ENCODE measurements around the gene TRDN. TPM values are rescaled to one million over a fixed set of nuclear protein-coding genes. Genes with fewer than 3 reads are reported as not detected.

TRDN gene
- total RNA-seq, 1 donor from 2014 or later, result not detected

DNA sequence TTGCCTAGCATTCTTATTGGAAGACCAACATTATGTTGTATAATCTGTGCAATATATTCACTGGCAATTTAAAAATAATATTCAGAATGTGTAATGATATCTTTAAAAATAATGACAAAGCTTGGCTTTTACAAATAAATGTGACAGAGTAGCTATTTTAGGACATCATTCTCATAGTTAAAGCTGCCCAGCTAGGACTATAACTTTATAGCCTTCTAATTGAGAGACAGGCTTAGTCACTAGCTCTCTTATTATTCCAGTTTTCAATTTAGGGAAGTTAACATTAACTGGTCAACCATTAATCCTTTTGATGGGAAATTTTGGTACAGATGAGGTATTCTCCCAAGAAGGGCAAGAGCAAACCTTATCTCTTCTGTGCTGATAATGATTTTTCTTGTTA, 443.5 kb downstream of the TRDN start:
- DNase-seq (ENCODE audit: low read depth), result no peak
- no peaks in the 10 kb centered on the region for H3K27me3 ChIP-seq (ENCODE audit: control insufficient read depth, insufficient read depth, low read length)
- TF ChIP-seq, protein P1, sequence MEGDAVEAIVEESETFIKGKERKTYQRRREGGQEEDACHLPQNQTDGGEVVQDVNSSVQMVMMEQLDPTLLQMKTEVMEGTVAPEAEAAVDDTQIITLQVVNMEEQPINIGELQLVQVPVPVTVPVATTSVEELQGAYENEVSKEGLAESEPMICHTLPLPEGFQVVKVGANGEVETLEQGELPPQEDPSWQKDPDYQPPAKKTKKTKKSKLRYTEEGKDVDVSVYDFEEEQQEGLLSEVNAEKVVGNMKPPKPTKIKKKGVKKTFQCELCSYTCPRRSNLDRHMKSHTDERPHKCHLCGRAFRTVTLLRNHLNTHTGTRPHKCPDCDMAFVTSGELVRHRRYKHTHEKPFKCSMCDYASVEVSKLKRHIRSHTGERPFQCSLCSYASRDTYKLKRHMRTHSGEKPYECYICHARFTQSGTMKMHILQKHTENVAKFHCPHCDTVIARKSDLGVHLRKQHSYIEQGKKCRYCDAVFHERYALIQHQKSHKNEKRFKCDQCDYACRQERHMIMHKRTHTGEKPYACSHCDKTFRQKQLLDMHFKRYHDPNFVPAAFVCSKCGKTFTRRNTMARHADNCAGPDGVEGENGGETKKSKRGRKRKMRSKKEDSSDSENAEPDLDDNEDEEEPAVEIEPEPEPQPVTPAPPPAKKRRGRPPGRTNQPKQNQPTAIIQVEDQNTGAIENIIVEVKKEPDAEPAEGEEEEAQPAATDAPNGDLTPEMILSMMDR (IDR thresholded peaks at IDR 0.05; ENCODE audit: insufficient read depth, low read length, poor library complexity, severe bottlenecking), result no peak
- H3K36me3 ChIP-seq (ENCODE audit: control insufficient read depth, insufficient read depth, low read length), result no peaks in the 10 kb centered on the region
- H3K4me3 ChIP-seq (ENCODE audit: low read depth, low read length), result no peak overlapping the region

- Histone ChIP-seq H3K4me3 (ENCODE audit: low read depth, low read length) (no peak overlapping the region), H3K27me3 (ENCODE audit: control insufficient read depth, insufficient read depth, low read length) (no peaks in the 10 kb centered on the region), H3K36me3 (ENCODE audit: control insufficient read depth, insufficient read depth, low read length) (no peaks in the 10 kb centered on the region)
- no peak for DNase-seq (ENCODE audit: low read depth)
- TF ChIP-seq, protein P1 (IDR thresholded peaks at IDR 0.05; ENCODE audit: insufficient read depth, low read length, poor library complexity, severe bottlenecking), result no peak
Observed at GRCh38 chr6:123189816-123190215, 446.9 kb downstream of the TRDN start.

DNA sequence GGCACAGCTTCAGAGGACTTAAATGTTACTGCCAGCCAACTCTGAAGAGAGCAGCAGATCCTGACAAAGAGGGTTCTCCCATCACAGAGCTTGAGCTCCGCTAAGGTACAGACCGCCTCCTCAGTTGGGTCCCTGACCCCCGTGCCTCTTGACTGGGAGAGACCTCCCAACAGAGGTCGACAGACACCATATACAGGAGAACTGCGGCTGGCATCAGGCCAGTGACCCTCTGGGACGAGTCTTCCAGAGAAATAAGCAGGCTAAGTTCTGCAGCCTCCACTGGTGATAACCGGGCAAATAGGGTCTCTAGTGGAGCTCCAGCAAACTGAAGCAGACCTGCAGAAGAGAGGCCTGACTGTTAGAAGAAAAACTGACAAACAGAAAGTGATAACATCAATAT, 453.8 kb downstream of the TRDN start:
- no peaks in the 10 kb centered on the region for H3K36me3 ChIP-seq (ENCODE audit: control insufficient read depth, insufficient read depth, low read length)
- no peak for DNase-seq (ENCODE audit: low read depth)
- TF ChIP-seq, protein P1 (IDR thresholded peaks at IDR 0.05; ENCODE audit: insufficient read depth, low read length, poor library complexity, severe bottlenecking), result no peak
- no peaks in the 10 kb centered on the region for H3K27me3 ChIP-seq (ENCODE audit: control insufficient read depth, insufficient read depth, low read length)
- H3K4me3 ChIP-seq (ENCODE audit: low read depth, low read length), result no peak overlapping the region

DNA sequence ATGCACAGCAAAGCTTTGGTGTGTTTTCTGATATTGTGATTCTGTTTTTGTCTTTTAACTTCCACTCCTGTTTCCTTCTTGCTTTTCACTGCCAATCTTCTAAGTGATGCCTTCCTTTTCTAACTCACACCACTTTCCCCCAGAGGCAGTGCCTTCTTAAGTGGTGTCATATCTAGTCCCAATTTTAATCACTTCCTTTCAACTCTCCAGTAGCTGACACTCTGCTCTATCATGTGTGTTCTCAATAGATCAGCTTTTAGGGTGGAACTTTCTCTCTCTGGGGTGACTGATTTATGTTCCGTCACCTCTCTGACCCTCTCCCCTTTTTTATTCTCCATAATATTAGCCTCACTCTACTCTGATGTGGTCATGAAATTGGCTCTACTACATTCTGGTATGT, 460.0 kb downstream of the TRDN start:
- TF ChIP-seq, protein P1 (IDR thresholded peaks at IDR 0.05; ENCODE audit: insufficient read depth, low read length, poor library complexity, severe bottlenecking), result no peak
- DNase-seq (ENCODE audit: low read depth), result no peak
- no peaks in the 10 kb centered on the region for H3K27me3 ChIP-seq (ENCODE audit: control insufficient read depth, insufficient read depth, low read length)

DNA sequence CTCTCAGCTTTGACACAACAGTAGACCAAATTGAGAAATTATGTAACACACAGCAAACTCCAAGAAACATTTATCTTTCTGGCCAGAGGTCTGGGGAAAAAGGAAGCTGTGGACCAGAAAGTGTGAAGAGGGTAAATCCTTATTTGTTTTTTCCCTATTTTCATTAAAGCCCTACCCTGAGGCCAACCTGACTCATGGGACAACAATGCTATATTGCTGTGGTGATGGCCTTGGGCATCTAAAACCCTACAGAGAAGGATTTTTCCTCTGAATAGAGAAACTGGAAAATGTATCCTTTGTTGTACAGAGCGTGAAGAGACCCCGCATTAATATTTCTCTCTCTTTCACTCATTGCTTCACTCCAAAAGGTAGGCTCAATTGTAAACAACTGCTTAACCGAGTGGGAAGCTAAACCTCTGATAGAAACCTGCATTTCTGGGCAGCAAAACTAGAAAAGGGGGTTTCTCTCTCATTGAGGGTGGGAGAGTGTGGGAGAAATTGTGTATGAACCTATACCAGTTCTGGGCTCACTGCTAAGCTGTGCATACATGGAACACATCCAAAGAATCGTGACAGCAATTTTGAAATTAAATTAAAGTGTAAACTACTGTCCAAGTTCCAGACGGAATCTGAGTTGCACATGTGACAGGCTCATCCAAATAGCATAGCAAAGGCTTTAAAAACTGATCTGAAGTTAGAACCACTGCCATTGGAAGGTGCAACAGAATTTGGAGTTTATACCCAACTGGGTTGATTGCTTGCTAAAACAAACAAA, 465.2 kb downstream of the TRDN start:
- DNase-seq (ENCODE audit: low read depth), result no peak
- Histone ChIP-seq H3K4me3 (ENCODE audit: low read depth, low read length) (no peak overlapping the region), H3K36me3 (ENCODE audit: control insufficient read depth, insufficient read depth, low read length) (no peaks in the 10 kb centered on the region), H3K27me3 (ENCODE audit: control insufficient read depth, insufficient read depth, low read length) (no peaks in the 10 kb centered on the region)
- TF ChIP-seq, protein P1 (IDR thresholded peaks at IDR 0.05; ENCODE audit: insufficient read depth, low read length, poor library complexity, severe bottlenecking), result no peak

More for the DNA sequence above, 460.0 kb downstream of the TRDN start:
- no peak overlapping the region for H3K4me3 ChIP-seq (ENCODE audit: low read depth, low read length)
- H3K36me3 ChIP-seq (ENCODE audit: control insufficient read depth, insufficient read depth, low read length), result no peaks in the 10 kb centered on the region

DNA sequence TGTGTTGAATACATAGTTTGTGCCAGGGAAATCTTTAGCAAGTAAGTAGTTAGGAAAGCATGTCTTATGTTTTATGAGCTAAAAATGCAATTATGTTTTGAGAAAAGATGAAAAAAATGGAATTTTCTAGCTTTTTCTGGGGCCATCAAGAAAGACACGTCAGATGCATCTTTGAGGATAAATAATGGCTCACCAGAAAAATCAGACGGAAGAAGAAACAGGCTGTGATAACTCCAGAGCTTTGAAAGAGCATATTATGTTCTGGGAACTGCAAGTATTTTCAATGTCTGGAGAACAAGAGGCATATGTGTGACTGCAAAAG, 467.0 kb downstream of the TRDN start:
- Histone ChIP-seq H3K36me3 (ENCODE audit: control insufficient read depth, insufficient read depth, low read length) (no peaks in the 10 kb centered on the region), H3K27me3 (ENCODE audit: control insufficient read depth, insufficient read depth, low read length) (no peaks in the 10 kb centered on the region), H3K4me3 (ENCODE audit: low read depth, low read length) (no peak overlapping the region)
- TF ChIP-seq, protein P1 (IDR thresholded peaks at IDR 0.05; ENCODE audit: insufficient read depth, low read length, poor library complexity, severe bottlenecking), result no peak
- DNase-seq (ENCODE audit: low read depth), result no peak
